IPS-NIHi7 (cell line): ENCODE data around the gene NUDT8.

ENCODE experiments used
- DNase-seq: peaks from one replicate; pipeline ENCODE4 v3.0.0; 2012; ENCODE audit warnings: mixed read lengths; ENCODE audit errors: extremely low spot score

NUDT8 gene

GRCh38 chr11:67629386-67630227, at the start of gene NUDT8:
TSS of gene NUDT8 (minus strand) at chr11:67629937. CDS start at chr11:67629911, 26 bp downstream.
- no peak for DNase-seq

- no peak for DNase-seq
These were observed 45.5 kb upstream of the NUDT8 start for GRCh38 chr11:67675058-67675747.

GRCh38 chr11:67674442-67674871, 44.7 kb upstream of the NUDT8 start, which contains the start of gene ALDH3B2:
TSS of gene ALDH3B2 (minus strand) at chr11:67674623. CDS start at chr11:67666935, 7,688 bp downstream.
- peak; percentile 53 for DNase-seq

- no peak for DNase-seq
These were observed 44.2 kb upstream of the NUDT8 start for GRCh38 chr11:67673902-67674301.

GRCh38 chr11:67673358-67673757, 43.6 kb upstream of the NUDT8 start:
- no peak for DNase-seq

GRCh38 chr11:67671211-67671520, 41.4 kb upstream of the NUDT8 start:
- no peak for DNase-seq

GRCh38 chr11:67670316-67671210, 40.8 kb upstream of the NUDT8 start:
- DNase-seq: no peak

- DNase-seq: no peak
These were observed 38.4 kb upstream of the NUDT8 start for GRCh38 chr11:67668192-67668551.

- no peak for DNase-seq
These were observed 37.9 kb upstream of the NUDT8 start for GRCh38 chr11:67667490-67668191.

GRCh38 chr11:67666676-67667489, 37.1 kb upstream of the NUDT8 start:
- DNase-seq: no peak

GRCh38 chr11:67666303-67666645, 36.5 kb upstream of the NUDT8 start:
- DNase-seq: no peak

GRCh38 chr11:67665541-67666302, 36.0 kb upstream of the NUDT8 start:
- DNase-seq: no peak

GRCh38 chr11:67664696-67665540, 35.2 kb upstream of the NUDT8 start:
- peak; percentile 7 for DNase-seq

- no peak for DNase-seq
These were observed 34.5 kb upstream of the NUDT8 start for GRCh38 chr11:67664213-67664585.

GRCh38 chr11:67663532-67664212, 33.9 kb upstream of the NUDT8 start:
- peak; percentile 6 for DNase-seq

GRCh38 chr11:67662835-67663531, 33.2 kb upstream of the NUDT8 start:
- peak; percentile 6 for DNase-seq

GRCh38 chr11:67662142-67662834, 32.6 kb upstream of the NUDT8 start:
- no peak for DNase-seq
